Activated naive CD4-positive, alpha-beta T cell treated with anti-CD3 and anti-CD28 coated beads for 36 hours (primary cell): ENCODE results near the gene PSG4. TPM values are rescaled to one million over a fixed set of nuclear protein-coding genes. Genes with fewer than 3 reads are reported as not detected.
"Not testable (repeated sequence)": the region's sequence is repeated elsewhere in the genome, so short reads cannot be mapped to it uniquely, and the experiment has no call there.

ENCODE experiments used
- CTCF ChIA-PET: fragments of 350-600 bp; sonication (Branson Sonifier 250); formaldehyde crosslinking; loops from one replicate; lab custom pipeline; 2021; ENCODE audit warnings: antibody characterized with exemption; lab: Charles Lee
- DNase-seq: peaks from one replicate; pipeline ENCODE4 v3.0.0-alpha.2; 2020
- H3K27ac Mint-ChIP-seq: one replicate; pipeline ENCODE4 v1.8.0; 2021; ENCODE audit warnings: mild to moderate bottlenecking, mixed read lengths
- H3K27me3 Mint-ChIP-seq: one replicate; pipeline ENCODE4 v1.8.0; 2021; ENCODE audit warnings: low read depth, mixed read lengths
- H3K36me3 Mint-ChIP-seq: one replicate; pipeline ENCODE4 v1.8.0; 2021; ENCODE audit warnings: low read depth, mixed read lengths
- H3K4me1 Mint-ChIP-seq: one replicate; pipeline ENCODE4 v1.8.0; 2021; ENCODE audit warnings: low read depth, mixed read lengths
- H3K4me3 Mint-ChIP-seq: one replicate; pipeline ENCODE4 v1.8.0; 2021; ENCODE audit warnings: mild to moderate bottlenecking, moderate library complexity, mixed read lengths
- H3K9me3 Mint-ChIP-seq: one replicate; pipeline ENCODE4 v1.8.0; 2021; ENCODE audit warnings: mixed read lengths
- intact Hi-C: fragments of 100-400 bp; cut with micrococcal nuclease; formaldehyde crosslinking; loops from one replicate; pipeline ENCODE4 v1.15.1; 2023
- total RNA-seq, 2 experiments: library from RNA; stranded (reverse); gene quantifications; one replicate each; pipeline ENCODE4 v1.2.3, GENCODE V29; 2021

Gene PSG4
- not detected for total RNA-seq

DNA sequence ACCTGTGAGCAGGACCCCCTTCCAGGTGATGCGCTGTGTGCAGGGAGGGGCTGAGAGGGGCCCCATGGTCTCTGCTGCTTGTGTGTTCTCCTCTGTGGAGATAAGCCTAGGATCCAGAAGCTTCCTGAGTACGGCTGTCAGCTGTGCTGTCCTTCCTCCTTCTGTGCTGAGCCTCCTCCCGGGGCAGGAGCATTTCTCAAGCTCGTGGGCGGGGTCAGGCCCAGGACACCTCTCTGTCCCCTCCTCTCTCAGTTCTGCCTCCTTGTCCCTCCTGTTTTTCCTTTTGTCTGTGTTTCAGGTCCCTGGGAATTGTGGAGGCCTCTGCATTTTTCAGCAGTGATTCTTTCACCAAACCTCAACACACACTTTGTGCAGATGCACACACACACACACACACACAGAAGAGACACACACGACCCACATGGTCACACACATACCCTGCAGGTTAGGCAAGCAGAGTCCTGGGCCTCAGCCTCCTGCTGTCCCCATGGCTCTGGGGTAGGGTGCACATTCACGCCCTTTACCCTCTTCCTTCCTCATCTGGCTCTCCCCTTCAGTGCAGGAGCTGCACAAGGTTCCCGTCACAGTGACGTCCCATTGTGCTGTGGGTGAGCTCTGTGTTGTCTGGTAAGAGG is at the start of gene PSG4:
Gene PSG4, minus strand, starts transcription at position 168 of the 635 bp plus-strand sequence. Its CDS starts 102 bp downstream, at position 66.
- intact Hi-C loops = loop anchor here (10.0 kb wide), 1 partner anchor 219 kb away; no protein-coding TSS in a partner anchor
- H3K27me3 Mint-ChIP-seq, DNase-seq, H3K4me1 Mint-ChIP-seq, H3K36me3 Mint-ChIP-seq, H3K27ac Mint-ChIP-seq, CTCF ChIA-PET, H3K4me3 Mint-ChIP-seq, H3K9me3 Mint-ChIP-seq: not testable (repeated sequence)

DNA sequence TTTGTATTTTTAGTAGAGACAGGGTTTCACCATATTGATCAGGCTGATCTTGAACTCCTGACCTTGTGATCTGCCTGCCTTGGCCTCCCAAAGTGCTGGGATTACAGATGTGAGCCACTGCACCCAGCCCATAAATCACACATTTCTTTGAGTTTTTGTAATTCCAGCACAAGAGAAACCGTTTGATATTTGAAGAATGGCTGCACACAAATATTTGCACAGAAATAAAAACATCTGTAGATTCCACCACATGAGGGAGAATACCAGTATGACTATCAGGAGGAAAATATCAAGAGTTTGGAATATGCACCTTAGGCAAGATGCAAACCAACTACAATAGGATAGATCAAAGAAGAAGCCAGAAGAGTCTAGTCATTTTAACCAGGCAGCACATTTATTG is 46.0 kb upstream of the PSG4 start:
- intact Hi-C loops, H3K27ac Mint-ChIP-seq: not testable (repeated sequence)

DNA sequence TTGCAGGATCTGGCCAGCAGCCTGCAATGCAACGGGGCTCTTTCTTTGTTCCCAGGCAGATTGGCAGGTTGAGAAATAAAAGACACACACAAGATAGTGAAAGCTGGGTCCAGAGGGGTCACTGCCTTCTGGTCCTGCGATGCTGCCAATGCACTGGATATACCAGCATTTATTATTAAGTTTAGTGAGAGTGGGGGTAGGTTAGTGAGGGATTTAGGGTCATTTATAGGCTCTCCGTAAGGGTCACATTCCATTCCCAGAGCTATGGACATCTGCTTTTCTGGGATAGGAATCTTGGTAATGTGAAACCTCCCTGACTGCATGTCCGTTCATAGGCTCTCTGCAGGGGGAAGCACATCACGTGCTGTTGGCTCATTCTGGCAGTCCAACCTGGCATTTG is 44.9 kb upstream of the PSG4 start:
- H3K4me3 Mint-ChIP-seq, intact Hi-C loops, CTCF ChIA-PET, H3K27ac Mint-ChIP-seq, DNase-seq, H3K36me3 Mint-ChIP-seq, H3K4me1 Mint-ChIP-seq, H3K9me3 Mint-ChIP-seq: not testable (repeated sequence)
- H3K27me3 Mint-ChIP-seq = peaks cover 20% of the 10 kb centered on the region

More for the DNA sequence above, 46.0 kb upstream of the PSG4 start:
- H3K9me3 Mint-ChIP-seq, CTCF ChIA-PET, H3K4me1 Mint-ChIP-seq, H3K4me3 Mint-ChIP-seq, H3K36me3 Mint-ChIP-seq, DNase-seq: not testable (repeated sequence)
- H3K27me3 Mint-ChIP-seq = peaks cover 23% of the 10 kb centered on the region

DNA sequence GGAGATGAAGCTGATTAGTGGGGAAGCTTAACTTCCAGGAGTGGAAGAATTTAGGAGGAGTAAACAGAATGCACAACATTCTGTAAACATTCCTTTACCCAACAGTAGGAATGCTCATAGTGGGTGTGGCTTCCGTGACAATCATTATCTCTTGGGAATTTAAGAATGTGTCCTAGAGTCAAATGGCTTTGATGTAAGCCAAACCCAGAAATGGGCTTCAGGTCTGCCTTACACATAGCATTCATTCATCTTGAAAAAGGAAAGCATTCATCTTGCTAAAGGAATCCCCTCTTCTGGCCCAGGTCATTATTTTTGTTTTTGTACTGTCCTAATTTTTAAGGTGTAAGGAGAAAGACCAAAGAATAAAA is 43.2 kb upstream of the PSG4 start:
- H3K4me3 Mint-ChIP-seq, H3K4me1 Mint-ChIP-seq, intact Hi-C loops, CTCF ChIA-PET, H3K36me3 Mint-ChIP-seq, H3K27ac Mint-ChIP-seq, H3K9me3 Mint-ChIP-seq, DNase-seq: not testable (repeated sequence)
- H3K27me3 Mint-ChIP-seq = peaks cover 17% of the 10 kb centered on the region

DNA sequence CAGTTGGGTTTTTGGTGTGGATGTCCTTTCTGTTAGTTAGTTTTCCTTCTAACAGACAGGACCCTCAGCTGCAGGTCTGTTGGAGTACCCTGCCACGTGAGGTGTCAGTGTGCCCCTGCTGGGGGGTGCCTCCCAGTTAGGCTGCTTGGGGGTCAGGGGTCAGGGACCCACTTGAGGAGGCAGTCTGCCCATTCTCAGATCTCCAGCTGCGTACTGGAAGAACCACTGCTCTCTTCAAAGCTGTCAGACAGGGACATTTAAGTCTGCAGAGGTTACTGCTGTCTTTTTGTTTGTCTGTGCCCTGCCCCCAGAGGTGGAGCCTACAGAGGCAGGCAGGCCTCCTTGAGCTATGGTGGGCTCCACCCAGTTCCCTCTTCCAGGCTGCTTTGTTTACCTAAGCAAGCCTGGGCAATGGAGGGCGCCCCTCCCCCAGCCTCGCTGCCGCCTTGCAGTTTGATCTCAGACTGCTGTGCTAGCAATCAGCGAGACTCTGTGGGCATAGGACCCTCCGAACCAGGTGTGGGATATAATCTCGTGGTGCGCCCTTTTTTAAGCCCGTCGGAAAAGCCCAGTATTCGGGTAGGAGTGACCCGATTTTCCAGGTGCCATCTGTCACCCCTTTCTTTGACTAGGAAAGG is 41.9 kb upstream of the PSG4 start:
- intact Hi-C loops, DNase-seq, H3K4me1 Mint-ChIP-seq, H3K27ac Mint-ChIP-seq, H3K9me3 Mint-ChIP-seq, H3K36me3 Mint-ChIP-seq, H3K4me3 Mint-ChIP-seq, CTCF ChIA-PET: not testable (repeated sequence)
- H3K27me3 Mint-ChIP-seq = peaks cover 17% of the 10 kb centered on the region

DNA sequence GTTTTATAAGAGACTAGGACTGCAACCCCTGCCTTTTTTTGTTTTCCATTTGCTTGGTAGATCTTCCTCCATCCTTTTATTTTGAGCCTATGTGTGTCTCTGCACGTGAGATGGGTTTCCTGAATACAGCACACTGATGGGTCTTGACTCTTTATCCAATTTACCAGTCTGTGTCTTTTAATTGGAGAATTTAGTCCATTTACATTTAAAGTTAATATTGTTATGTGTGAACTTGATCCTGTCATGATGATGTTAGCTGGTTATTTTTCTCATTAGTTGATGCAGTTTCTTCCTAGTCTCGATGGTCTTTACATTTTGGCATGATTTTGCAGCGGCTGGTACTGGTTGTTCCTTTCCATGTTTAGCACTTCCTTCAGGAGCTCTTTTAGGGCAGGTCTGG is 40.4 kb upstream of the PSG4 start:
- DNase-seq, H3K9me3 Mint-ChIP-seq, H3K4me3 Mint-ChIP-seq, H3K36me3 Mint-ChIP-seq, H3K4me1 Mint-ChIP-seq, H3K27ac Mint-ChIP-seq, CTCF ChIA-PET, intact Hi-C loops: not testable (repeated sequence)
- H3K27me3 Mint-ChIP-seq = peaks cover 11% of the 10 kb centered on the region

DNA sequence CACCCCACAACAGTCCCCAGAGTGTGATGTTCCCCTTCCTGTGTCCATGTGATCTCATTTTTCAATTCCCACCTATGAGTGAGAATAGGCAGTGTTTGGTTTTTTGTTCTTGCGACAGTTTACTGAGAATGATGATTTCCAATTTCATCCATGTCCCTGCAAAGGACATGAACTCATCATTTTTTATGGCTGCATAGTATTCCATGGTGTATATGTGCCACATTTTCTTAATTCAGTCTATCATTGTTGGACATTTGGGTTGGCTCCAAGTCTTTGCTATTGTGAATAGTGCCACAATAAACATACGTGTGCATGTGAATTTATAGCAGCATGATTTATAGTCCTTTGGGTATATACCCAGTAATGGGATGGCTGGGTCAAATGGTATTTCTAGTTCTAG is 36.8 kb upstream of the PSG4 start:
- H3K4me3 Mint-ChIP-seq, H3K27me3 Mint-ChIP-seq, H3K27ac Mint-ChIP-seq, CTCF ChIA-PET, H3K4me1 Mint-ChIP-seq, DNase-seq, H3K36me3 Mint-ChIP-seq, intact Hi-C loops: not testable (repeated sequence)
- H3K9me3 Mint-ChIP-seq = peaks cover 21% of the 10 kb centered on the region

DNA sequence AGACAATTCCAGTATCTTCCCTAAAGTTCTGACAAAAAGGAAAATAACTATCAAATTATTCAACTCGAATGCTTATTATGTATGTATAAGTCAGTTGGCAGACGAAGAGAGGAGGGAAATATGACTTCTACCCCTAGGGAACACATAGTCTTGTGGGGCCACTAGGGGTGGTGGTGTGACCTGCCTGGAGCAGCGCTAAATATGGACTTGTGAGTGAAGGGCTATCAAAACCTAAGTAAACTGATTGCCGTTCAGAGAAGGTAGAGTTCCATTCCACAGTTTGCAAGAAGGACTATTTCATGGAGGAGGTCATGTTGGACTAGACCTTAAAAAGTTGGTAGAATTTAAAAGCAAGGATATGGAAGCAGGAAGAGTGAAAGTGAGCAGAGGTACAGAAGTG is 32.8 kb upstream of the PSG4 start:
- CTCF ChIA-PET, H3K4me3 Mint-ChIP-seq, H3K36me3 Mint-ChIP-seq: not testable (repeated sequence)

DNA sequence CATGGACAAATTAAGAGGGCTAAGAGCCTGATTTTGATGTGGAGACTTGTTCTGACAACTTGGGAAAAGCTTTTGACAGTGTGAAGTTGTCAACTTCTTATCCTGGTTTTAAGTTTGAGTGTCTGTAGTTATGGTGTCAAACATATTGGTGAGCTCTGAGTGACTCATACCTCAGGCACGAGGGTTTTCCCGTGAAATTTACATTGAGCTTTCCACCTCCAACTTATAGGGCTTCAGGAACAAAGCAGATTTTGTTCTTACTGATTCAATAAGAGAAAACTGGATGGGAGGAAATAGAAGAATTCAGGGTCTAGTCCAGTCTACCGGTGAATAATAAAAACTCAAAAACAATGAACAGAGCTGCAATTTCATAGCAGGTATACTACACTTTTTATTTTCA is 30.2 kb upstream of the PSG4 start:
- H3K4me1 Mint-ChIP-seq, intact Hi-C loops, H3K4me3 Mint-ChIP-seq, H3K27ac Mint-ChIP-seq, H3K36me3 Mint-ChIP-seq, CTCF ChIA-PET, H3K27me3 Mint-ChIP-seq, DNase-seq: not testable (repeated sequence)
- H3K9me3 Mint-ChIP-seq = peaks cover 26% of the 10 kb centered on the region

More for the DNA sequence above, 32.8 kb upstream of the PSG4 start:
- H3K27me3 Mint-ChIP-seq, H3K27ac Mint-ChIP-seq, DNase-seq, intact Hi-C loops, H3K4me1 Mint-ChIP-seq: not testable (repeated sequence)
- H3K9me3 Mint-ChIP-seq = peaks cover 22% of the 10 kb centered on the region

DNA sequence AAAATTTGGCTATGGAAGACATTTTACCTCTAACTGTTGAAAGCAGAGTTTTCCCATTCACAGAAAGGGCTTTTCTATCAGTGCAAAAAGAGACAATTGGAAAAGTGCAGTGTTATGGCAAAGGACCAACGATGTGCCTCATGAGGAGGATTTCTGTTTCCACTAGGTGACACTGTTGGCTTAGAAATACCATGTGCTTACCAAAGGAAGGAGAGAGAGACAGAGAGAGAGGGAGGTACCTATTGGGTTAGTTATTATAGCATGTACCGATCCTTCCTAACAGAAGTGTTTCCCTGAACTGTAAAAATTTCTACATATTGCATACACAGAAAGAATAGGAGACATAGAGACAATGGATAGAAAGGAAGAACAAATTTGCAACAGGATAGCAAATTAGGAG is 23.9 kb upstream of the PSG4 start:
- H3K27me3 Mint-ChIP-seq = peaks cover 4% of the 10 kb centered on the region
- no peak overlapping the region for H3K27ac Mint-ChIP-seq
- peaks cover 5% of the 10 kb centered on the region for H3K36me3 Mint-ChIP-seq
- intact Hi-C loops = no loop called here
- no peaks in the 10 kb centered on the region for H3K4me1 Mint-ChIP-seq
- no peak for DNase-seq
- CTCF ChIA-PET = no interaction called here
- H3K4me3 Mint-ChIP-seq = no peak overlapping the region
- H3K9me3 Mint-ChIP-seq = peaks cover 49% of the 10 kb centered on the region

DNA sequence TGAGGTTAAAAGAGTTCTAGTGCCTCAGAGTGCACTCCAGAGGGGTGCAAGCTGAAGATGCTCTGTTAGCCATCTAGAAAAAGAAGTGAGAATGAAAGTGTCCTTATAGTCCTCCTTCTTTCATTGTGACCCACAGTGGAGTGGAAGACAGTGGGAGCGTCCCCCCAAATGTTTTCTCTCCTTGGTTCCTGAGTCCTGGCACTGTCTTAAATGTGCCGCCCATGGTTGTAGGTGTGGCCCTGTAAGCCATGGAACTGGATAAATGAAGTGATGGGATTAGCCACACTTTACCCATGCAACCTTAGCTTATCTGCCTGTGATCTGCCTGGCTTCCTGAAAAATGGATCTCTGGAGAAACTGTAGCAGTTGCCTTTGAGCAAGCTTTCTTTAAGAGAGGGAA is 23.3 kb upstream of the PSG4 start:
- H3K36me3 Mint-ChIP-seq, H3K4me1 Mint-ChIP-seq, H3K27me3 Mint-ChIP-seq, H3K4me3 Mint-ChIP-seq, CTCF ChIA-PET, intact Hi-C loops, H3K27ac Mint-ChIP-seq: not testable (repeated sequence)
- H3K9me3 Mint-ChIP-seq = peaks cover 46% of the 10 kb centered on the region
- peak; percentile 47 for DNase-seq

DNA sequence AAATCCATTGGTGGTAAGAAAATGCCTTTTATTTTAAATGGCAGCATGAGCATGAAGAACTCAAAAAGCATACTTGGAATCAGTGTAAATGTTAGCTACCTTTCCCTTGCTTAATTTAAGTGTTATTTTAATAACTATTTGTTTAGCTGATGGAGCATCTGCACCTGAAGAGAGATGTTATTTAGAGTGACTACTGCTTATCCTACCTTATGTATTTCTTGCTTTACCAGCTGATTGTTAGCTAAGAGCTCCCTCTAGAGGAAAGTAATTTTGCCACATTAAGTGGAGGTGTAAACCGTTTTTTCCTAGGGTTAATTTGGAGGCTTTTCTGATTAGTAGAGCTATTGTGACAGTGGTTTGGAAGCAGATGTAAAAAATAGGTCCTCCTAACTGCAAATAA is 21.5 kb upstream of the PSG4 start:
- H3K27me3 Mint-ChIP-seq, H3K4me1 Mint-ChIP-seq, intact Hi-C loops, H3K4me3 Mint-ChIP-seq, DNase-seq, H3K36me3 Mint-ChIP-seq, H3K27ac Mint-ChIP-seq, CTCF ChIA-PET: not testable (repeated sequence)
- peaks cover 46% of the 10 kb centered on the region for H3K9me3 Mint-ChIP-seq

DNA sequence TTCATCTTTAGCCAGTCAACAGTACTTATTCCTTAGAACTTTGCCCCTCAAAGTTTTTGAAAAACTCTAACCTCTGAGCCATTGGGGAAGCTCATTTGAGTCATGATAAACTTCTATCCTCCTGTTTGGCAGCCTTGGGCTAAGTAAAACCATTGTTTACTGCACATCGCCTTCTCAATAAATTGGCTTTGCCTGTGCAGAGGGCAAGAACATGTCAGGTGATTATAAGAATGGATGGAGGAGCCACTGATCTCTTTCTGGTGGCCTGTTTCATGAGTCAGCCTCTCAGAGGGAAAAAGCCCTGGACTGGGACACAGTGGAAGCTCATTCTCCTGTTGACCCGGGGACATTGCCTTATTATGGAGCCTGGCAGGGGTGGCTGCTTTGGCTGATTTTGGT is 19.4 kb upstream of the PSG4 start:
- H3K4me3 Mint-ChIP-seq = no peak overlapping the region
- intact Hi-C loops = no loop called here
- no peak overlapping the region for H3K27ac Mint-ChIP-seq
- H3K4me1 Mint-ChIP-seq = no peaks in the 10 kb centered on the region
- DNase-seq = no peak
- CTCF ChIA-PET = no interaction called here
- peaks cover 41% of the 10 kb centered on the region for H3K9me3 Mint-ChIP-seq
- H3K27me3 Mint-ChIP-seq = no peaks in the 10 kb centered on the region
- H3K36me3 Mint-ChIP-seq = peaks cover 3% of the 10 kb centered on the region
